GM12801 (cell line): ENCODE results near the gene TTC17.

ENCODE experiments used
- CTCF ChIP-seq: IDR thresholded peaks from one replicate; pipeline ENCODE4 v1.5.1; 2011; ENCODE audit warnings: control low read depth; ENCODE audit not compliant: insufficient read length; ENCODE audit errors: extremely low read depth

Gene TTC17

GRCh38 chr11:43354311-43354710 is 4.4 kb upstream of the TTC17 start:
- TF ChIP-seq CTCF = no peak

- TF ChIP-seq CTCF = no peak
These were observed 2.4 kb upstream of the TTC17 start for GRCh38 chr11:43356336-43356735.

GRCh38 chr11:43358279-43358800 is 380 bp upstream of the TTC17 start:
- TF ChIP-seq CTCF = no peak

- TF ChIP-seq CTCF = no peak
These were observed 700 bp downstream of the TTC17 start for GRCh38 chr11:43359422-43359818.

GRCh38 chr11:43360361-43361032 is 1.8 kb downstream of the TTC17 start:
- TF ChIP-seq CTCF = no peak

- TF ChIP-seq CTCF = no peak
These were observed 8.0 kb downstream of the TTC17 start for GRCh38 chr11:43366677-43367076.

- no peak for TF ChIP-seq CTCF
These were observed 8.9 kb downstream of the TTC17 start for GRCh38 chr11:43367382-43368178.
